ENCODE data around the gene BCKDHA. TPM values are rescaled to one million over a fixed set of nuclear protein-coding genes. Genes with fewer than 3 reads are reported as not detected.

BCKDHA gene
- polyA plus RNA-seq, 1 donor from 2014 or later = 51.9 TPM

GRCh38 chr19:41455936-41456335 is 58.3 kb downstream of the BCKDHA start:
- no peaks in the 10 kb centered on the region for H3K79me2 ChIP-seq (replicated peaks; ENCODE audit: insufficient read depth, low read length)
- H3K27me3 ChIP-seq (ENCODE audit: insufficient read depth, low read depth, low read length) = no peaks in the 10 kb centered on the region
- no peak overlapping the region for H3K27ac ChIP-seq (ENCODE audit: low read length)

DNA sequence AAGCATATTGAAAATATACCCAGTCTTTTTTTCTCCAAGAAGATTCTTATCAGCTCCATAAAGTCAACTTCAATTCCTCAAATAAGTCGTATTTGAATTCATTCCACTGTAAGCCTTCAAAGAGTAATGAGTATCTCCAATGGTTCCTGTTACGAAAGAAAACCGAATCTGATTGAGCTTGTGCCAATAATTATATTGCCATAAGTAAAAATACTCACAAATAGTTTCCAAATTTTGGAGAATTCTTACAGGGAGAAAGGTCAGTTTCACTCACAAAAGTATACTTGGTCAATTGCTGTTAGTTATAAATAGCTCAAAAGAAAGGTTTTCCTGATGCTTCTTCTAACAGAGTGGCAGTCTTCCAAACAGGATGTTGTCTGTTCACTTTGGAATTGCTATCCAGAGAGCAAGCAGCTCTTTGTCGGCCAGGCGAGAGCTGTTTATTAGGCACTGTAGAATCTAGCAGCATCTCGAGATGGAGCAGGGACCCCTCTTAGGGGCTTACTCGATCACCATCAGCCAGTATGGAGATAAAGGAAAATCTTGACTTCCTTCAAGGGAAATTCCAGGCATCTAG is 58.8 kb downstream of the BCKDHA start:
- no peaks in the 10 kb centered on the region for H3K9me3 ChIP-seq (ENCODE audit: low read length)
- no peaks in the 10 kb centered on the region for H3K36me3 ChIP-seq (ENCODE audit: insufficient read depth, low read length)
- H3K4me2 ChIP-seq (ENCODE audit: low read length) = no peak overlapping the region
- H3K9ac ChIP-seq (ENCODE audit: low read length) = no peak overlapping the region
- TF ChIP-seq, protein P1, sequence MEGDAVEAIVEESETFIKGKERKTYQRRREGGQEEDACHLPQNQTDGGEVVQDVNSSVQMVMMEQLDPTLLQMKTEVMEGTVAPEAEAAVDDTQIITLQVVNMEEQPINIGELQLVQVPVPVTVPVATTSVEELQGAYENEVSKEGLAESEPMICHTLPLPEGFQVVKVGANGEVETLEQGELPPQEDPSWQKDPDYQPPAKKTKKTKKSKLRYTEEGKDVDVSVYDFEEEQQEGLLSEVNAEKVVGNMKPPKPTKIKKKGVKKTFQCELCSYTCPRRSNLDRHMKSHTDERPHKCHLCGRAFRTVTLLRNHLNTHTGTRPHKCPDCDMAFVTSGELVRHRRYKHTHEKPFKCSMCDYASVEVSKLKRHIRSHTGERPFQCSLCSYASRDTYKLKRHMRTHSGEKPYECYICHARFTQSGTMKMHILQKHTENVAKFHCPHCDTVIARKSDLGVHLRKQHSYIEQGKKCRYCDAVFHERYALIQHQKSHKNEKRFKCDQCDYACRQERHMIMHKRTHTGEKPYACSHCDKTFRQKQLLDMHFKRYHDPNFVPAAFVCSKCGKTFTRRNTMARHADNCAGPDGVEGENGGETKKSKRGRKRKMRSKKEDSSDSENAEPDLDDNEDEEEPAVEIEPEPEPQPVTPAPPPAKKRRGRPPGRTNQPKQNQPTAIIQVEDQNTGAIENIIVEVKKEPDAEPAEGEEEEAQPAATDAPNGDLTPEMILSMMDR (IDR thresholded peaks at IDR 0.05; ENCODE audit: poor library complexity, severe bottlenecking) = no peak
- TF ChIP-seq SMC3 (conservative IDR thresholded peaks at IDR 0.05; ENCODE audit: poor library complexity) (no peak), RAD21 (conservative IDR thresholded peaks at IDR 0.05) (no peak)
- no peaks in the 10 kb centered on the region for H3K9me2 ChIP-seq (ENCODE audit: insufficient read depth, low read length)
- H3K27me3 ChIP-seq (ENCODE audit: insufficient read depth, low read depth, low read length) = no peaks in the 10 kb centered on the region
- H4K20me1 ChIP-seq (ENCODE audit: insufficient read depth) = no peaks in the 10 kb centered on the region
- no peaks in the 10 kb centered on the region for H3F3A ChIP-seq (ENCODE audit: insufficient read depth, low read length, poor library complexity, severe bottlenecking)
- no peak overlapping the region for H2AFZ ChIP-seq (ENCODE audit: low read depth, low read length)
- no peak overlapping the region for H3K4me3 ChIP-seq (ENCODE audit: low read length)
- no peak overlapping the region for H3K27ac ChIP-seq (ENCODE audit: low read length)
- no peaks in the 10 kb centered on the region for H3K79me2 ChIP-seq (replicated peaks; ENCODE audit: insufficient read depth, low read length)

More at GRCh38 chr19:41455936-41456335, 58.3 kb downstream of the BCKDHA start:
- H3K4me2 ChIP-seq (ENCODE audit: low read length) = no peak overlapping the region
- H3K4me3 ChIP-seq (ENCODE audit: low read length) = no peak overlapping the region
- no peaks in the 10 kb centered on the region for H3K36me3 ChIP-seq (ENCODE audit: insufficient read depth, low read length)
- no peaks in the 10 kb centered on the region for H4K20me1 ChIP-seq (ENCODE audit: insufficient read depth)
- H3F3A ChIP-seq (ENCODE audit: insufficient read depth, low read length, poor library complexity, severe bottlenecking) = no peaks in the 10 kb centered on the region
- H3K9me3 ChIP-seq (ENCODE audit: low read length) = no peaks in the 10 kb centered on the region
- H3K9ac ChIP-seq (ENCODE audit: low read length) = no peak overlapping the region
- no peak for TF ChIP-seq EZH2 (IDR thresholded peaks at IDR 0.05; ENCODE audit: borderline replicate concordance, insufficient read depth, low read length, poor library complexity, severe bottlenecking)
- TF ChIP-seq TAF1 (IDR thresholded peaks at IDR 0.05; ENCODE audit: low read depth) = no peak
- TF ChIP-seq, protein P2, sequence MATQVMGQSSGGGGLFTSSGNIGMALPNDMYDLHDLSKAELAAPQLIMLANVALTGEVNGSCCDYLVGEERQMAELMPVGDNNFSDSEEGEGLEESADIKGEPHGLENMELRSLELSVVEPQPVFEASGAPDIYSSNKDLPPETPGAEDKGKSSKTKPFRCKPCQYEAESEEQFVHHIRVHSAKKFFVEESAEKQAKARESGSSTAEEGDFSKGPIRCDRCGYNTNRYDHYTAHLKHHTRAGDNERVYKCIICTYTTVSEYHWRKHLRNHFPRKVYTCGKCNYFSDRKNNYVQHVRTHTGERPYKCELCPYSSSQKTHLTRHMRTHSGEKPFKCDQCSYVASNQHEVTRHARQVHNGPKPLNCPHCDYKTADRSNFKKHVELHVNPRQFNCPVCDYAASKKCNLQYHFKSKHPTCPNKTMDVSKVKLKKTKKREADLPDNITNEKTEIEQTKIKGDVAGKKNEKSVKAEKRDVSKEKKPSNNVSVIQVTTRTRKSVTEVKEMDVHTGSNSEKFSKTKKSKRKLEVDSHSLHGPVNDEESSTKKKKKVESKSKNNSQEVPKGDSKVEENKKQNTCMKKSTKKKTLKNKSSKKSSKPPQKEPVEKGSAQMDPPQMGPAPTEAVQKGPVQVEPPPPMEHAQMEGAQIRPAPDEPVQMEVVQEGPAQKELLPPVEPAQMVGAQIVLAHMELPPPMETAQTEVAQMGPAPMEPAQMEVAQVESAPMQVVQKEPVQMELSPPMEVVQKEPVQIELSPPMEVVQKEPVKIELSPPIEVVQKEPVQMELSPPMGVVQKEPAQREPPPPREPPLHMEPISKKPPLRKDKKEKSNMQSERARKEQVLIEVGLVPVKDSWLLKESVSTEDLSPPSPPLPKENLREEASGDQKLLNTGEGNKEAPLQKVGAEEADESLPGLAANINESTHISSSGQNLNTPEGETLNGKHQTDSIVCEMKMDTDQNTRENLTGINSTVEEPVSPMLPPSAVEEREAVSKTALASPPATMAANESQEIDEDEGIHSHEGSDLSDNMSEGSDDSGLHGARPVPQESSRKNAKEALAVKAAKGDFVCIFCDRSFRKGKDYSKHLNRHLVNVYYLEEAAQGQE (IDR thresholded peaks at IDR 0.05; ENCODE audit: borderline replicate concordance) = no peak
- no peak for TF ChIP-seq RAD21 (conservative IDR thresholded peaks at IDR 0.05)
- no peak for TF ChIP-seq EP300 (conservative IDR thresholded peaks at IDR 0.05; ENCODE audit: poor library complexity, severe bottlenecking)
- no peak for TF ChIP-seq SMC3 (conservative IDR thresholded peaks at IDR 0.05; ENCODE audit: poor library complexity)
- TF ChIP-seq, protein P1 (IDR thresholded peaks at IDR 0.05; ENCODE audit: poor library complexity, severe bottlenecking) = no peak
- no peak overlapping the region for H2AFZ ChIP-seq (ENCODE audit: low read depth, low read length)
- H3K9me2 ChIP-seq (ENCODE audit: insufficient read depth, low read length) = no peaks in the 10 kb centered on the region

All from neural cell (in vitro differentiated cells).